Femur (tissue), 1 donor: ENCODE data around the gene PKIG.
"Not testable (repeated sequence)": the region's sequence is repeated elsewhere in the genome, so short reads cannot be mapped to it uniquely, and the experiment has no call there.

Experiments used
- DNase-seq: peaks from one replicate; pipeline ENCODE4 v3.0.0-alpha.2; 2017

The PKIG gene

GRCh38 chr20:44582311-44583025 is at the start of gene PKIG:
Gene PKIG, plus strand, starts transcription at chr20:44582579. Its CDS starts 31,978 bp downstream, at chr20:44614557.
- DNase-seq = peak; percentile 80

GRCh38 chr20:44532981-44533331 is 49.4 kb upstream of the PKIG start:
- no peak for DNase-seq

GRCh38 chr20:44533928-44534327 is 48.5 kb upstream of the PKIG start:
- DNase-seq = no peak

- no peak for DNase-seq
Measured at GRCh38 chr20:44536175-44536574, 46.2 kb upstream of the PKIG start.

GRCh38 chr20:44537993-44538392 is 44.4 kb upstream of the PKIG start:
- DNase-seq = no peak

GRCh38 chr20:44540834-44541233 is 41.5 kb upstream of the PKIG start:
- no peak for DNase-seq

GRCh38 chr20:44541992-44542391 is 40.4 kb upstream of the PKIG start:
- DNase-seq = no peak

- DNase-seq = no peak
Measured at GRCh38 chr20:44542890-44543289, 39.5 kb upstream of the PKIG start.

- DNase-seq = no peak
Measured at GRCh38 chr20:44543358-44543757, 39.0 kb upstream of the PKIG start.

- no peak for DNase-seq
Measured at GRCh38 chr20:44544263-44544662, 38.1 kb upstream of the PKIG start.

- DNase-seq = no peak
Measured at GRCh38 chr20:44547419-44547818, 35.0 kb upstream of the PKIG start.

GRCh38 chr20:44549123-44549522 is 33.3 kb upstream of the PKIG start:
- DNase-seq = no peak

GRCh38 chr20:44552050-44552449 is 30.3 kb upstream of the PKIG start:
- no peak for DNase-seq

- DNase-seq = no peak
Measured at GRCh38 chr20:44552568-44552949, 29.8 kb upstream of the PKIG start.

GRCh38 chr20:44552950-44553908 is 29.1 kb upstream of the PKIG start:
- DNase-seq = no peak

- DNase-seq = no peak
Measured at GRCh38 chr20:44559302-44559701, 23.1 kb upstream of the PKIG start.

GRCh38 chr20:44560229-44560628 is 22.1 kb upstream of the PKIG start:
- DNase-seq = no peak

- not testable (repeated sequence) for DNase-seq
Measured at GRCh38 chr20:44560818-44561217, 21.6 kb upstream of the PKIG start.

- DNase-seq = no peak
Measured at GRCh38 chr20:44561876-44562275, 20.5 kb upstream of the PKIG start.

- no peak for DNase-seq
Measured at GRCh38 chr20:44566018-44566417, 16.4 kb upstream of the PKIG start.

- no peak for DNase-seq
Measured at GRCh38 chr20:44566811-44567210, 15.6 kb upstream of the PKIG start.

GRCh38 chr20:44570367-44570766 is 12.0 kb upstream of the PKIG start:
- no peak for DNase-seq

- DNase-seq = no peak
Measured at GRCh38 chr20:44571362-44571988, 10.9 kb upstream of the PKIG start.
